H1 (cell line): Measurements from ENCODE around the gene BRD2. TPM values are rescaled to one million over a fixed set of nuclear protein-coding genes. Genes with fewer than 3 reads are reported as not detected.

Experiments used
- BACH1 ChIP-seq: IDR thresholded peaks from 2 replicates; pipeline ENCODE4 v1.6.1; 2012; ENCODE audit warnings: low read length, improper control_type of control experiment
- EP300 ChIP-seq, 2 experiments: IDR thresholded peaks; 1 replicate in 1 of 2; 2 replicates in 1 of 2; pipeline ENCODE4 v1.6.1; 2011 to 2012; ENCODE audit warnings: low read depth in 2 of 2, low read length in 2 of 2, mild to moderate bottlenecking in 2 of 2, borderline replicate concordance in 1 of 2, inconsistent platforms in 1 of 2, moderate library complexity in 1 of 2
- MAFK ChIP-seq: IDR thresholded peaks from 2 replicates; pipeline ENCODE4 v1.6.1; 2012; ENCODE audit warnings: low read depth, mild to moderate bottlenecking, improper control_type of control experiment, low read length
- POLR2A ChIP-seq, 2 experiments: IDR thresholded peaks; 1 replicate in 1 of 2; 2 replicates in 1 of 2; pipeline ENCODE4 v1.6.1; 2011; ENCODE audit warnings: low read depth in 2 of 2, low read length in 2 of 2, mild to moderate bottlenecking in 2 of 2; ENCODE audit errors: control extremely low read depth in 1 of 2
- POLR2AphosphoS5 ChIP-seq: IDR thresholded peaks from 2 replicates; pipeline ENCODE4 v1.6.1; 2011; ENCODE audit warnings: low read depth, low read length
- SIRT6 ChIP-seq: IDR thresholded peaks from one replicate; pipeline ENCODE4 v1.7.1; 2012; ENCODE audit warnings: low read length, inconsistent platforms
- SP4 ChIP-seq: IDR thresholded peaks from 2 replicates; pipeline ENCODE4 v1.6.1; 2012; ENCODE audit warnings: low read length, inconsistent platforms
- TAF1 ChIP-seq: IDR thresholded peaks from 2 replicates; pipeline ENCODE4 v1.6.1; 2011; ENCODE audit warnings: mild to moderate bottlenecking, low read depth, low read length
- TBP ChIP-seq: IDR thresholded peaks from 2 replicates; pipeline ENCODE4 v1.6.1; 2011; ENCODE audit warnings: low read depth, low read length, improper control_type of control experiment
- YY1 ChIP-seq: IDR thresholded peaks from 2 replicates; pipeline ENCODE4 v1.6.1; 2011; ENCODE audit warnings: low read depth, mild to moderate bottlenecking, low read length
- polyA plus RNA-seq, 7 experiments: library from polyadenylated mRNA; depleted of rRNA in 3 of 7; stranded (reverse) in 5 of 7; unstranded in 2 of 7; fragments of >200 nt in 5 of 7; fragments of 200-250 nt in 2 of 7; gene quantifications; 1 replicate in 5 of 7; 2 replicates in 1 of 7; 4 replicates in 1 of 7; pipeline versions ENCODE4 v1.2.1 to v1.2.3, GENCODE V29; 2011 to 2013; ENCODE audit warnings: missing spikeins in 2 of 7, mixed read lengths in 2 of 7
- total RNA-seq: library from RNA; stranded (reverse); fragmentation: NEBNext Ultra II Directional; extraction: Animal tissue kit (Norgen Biotek cat#: 25700); gene quantifications from 2 replicates; pipeline ENCODE4 v1.2.1, GENCODE V29; 2021
- TF ChIP-seq, protein P1 (sequence below): fragments of 300-600 bp; sonication (generic); IDR thresholded peaks from 2 replicates; pipeline ENCODE4 v1.7.1; 2012; ENCODE audit warnings: low read length, moderate library complexity, mild to moderate bottlenecking, inconsistent platforms; ENCODE audit not compliant: insufficient replicate concordance

The BRD2 gene
- total and polyA plus RNA-seq, 2 of the 8 experiments (the other 6 are each of a cell fraction or from before 2014, with no cell fraction given), result 132 to 185 TPM

DNA sequence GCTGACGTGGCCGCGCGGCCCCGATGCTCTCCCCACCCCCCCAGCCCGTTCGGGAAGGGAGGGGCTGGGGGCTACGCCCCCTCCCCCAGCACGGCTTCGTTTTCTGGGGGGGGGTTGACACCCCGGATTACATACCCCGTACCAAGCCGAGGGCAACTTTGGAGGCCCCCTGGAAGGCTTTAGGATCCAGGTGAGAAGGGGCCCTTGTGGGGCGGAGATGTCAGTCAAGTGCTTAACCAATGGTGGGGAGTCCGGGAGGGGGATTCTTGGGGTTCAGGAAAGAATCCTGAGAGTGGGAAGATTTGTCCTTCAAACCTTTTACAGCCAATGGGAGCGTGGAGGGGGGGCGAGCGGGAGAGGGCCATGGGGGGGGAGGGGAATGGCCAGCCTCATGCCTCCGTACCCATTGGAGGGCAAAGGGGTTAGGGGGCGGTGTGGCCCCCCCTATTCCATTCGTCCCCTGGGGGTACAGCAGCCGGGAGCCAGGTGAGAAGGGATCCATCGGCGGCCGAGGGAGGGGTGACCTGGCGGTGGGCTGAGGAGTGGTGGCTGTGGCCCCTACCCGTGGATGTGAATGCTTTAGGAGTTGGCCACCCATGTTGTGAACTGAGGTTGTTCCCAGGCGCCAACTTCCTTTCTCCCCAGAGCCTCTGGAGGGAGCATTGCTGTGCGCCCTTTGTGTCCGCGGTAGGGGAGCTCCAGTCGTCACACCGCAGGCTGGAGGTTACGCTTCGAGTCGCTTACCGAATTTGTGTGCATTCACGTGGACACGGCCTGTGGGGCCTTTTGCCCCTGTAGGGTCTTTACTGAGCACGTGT lies 682 bp downstream of the BRD2 start (continued):
- TF ChIP-seq, protein P1, sequence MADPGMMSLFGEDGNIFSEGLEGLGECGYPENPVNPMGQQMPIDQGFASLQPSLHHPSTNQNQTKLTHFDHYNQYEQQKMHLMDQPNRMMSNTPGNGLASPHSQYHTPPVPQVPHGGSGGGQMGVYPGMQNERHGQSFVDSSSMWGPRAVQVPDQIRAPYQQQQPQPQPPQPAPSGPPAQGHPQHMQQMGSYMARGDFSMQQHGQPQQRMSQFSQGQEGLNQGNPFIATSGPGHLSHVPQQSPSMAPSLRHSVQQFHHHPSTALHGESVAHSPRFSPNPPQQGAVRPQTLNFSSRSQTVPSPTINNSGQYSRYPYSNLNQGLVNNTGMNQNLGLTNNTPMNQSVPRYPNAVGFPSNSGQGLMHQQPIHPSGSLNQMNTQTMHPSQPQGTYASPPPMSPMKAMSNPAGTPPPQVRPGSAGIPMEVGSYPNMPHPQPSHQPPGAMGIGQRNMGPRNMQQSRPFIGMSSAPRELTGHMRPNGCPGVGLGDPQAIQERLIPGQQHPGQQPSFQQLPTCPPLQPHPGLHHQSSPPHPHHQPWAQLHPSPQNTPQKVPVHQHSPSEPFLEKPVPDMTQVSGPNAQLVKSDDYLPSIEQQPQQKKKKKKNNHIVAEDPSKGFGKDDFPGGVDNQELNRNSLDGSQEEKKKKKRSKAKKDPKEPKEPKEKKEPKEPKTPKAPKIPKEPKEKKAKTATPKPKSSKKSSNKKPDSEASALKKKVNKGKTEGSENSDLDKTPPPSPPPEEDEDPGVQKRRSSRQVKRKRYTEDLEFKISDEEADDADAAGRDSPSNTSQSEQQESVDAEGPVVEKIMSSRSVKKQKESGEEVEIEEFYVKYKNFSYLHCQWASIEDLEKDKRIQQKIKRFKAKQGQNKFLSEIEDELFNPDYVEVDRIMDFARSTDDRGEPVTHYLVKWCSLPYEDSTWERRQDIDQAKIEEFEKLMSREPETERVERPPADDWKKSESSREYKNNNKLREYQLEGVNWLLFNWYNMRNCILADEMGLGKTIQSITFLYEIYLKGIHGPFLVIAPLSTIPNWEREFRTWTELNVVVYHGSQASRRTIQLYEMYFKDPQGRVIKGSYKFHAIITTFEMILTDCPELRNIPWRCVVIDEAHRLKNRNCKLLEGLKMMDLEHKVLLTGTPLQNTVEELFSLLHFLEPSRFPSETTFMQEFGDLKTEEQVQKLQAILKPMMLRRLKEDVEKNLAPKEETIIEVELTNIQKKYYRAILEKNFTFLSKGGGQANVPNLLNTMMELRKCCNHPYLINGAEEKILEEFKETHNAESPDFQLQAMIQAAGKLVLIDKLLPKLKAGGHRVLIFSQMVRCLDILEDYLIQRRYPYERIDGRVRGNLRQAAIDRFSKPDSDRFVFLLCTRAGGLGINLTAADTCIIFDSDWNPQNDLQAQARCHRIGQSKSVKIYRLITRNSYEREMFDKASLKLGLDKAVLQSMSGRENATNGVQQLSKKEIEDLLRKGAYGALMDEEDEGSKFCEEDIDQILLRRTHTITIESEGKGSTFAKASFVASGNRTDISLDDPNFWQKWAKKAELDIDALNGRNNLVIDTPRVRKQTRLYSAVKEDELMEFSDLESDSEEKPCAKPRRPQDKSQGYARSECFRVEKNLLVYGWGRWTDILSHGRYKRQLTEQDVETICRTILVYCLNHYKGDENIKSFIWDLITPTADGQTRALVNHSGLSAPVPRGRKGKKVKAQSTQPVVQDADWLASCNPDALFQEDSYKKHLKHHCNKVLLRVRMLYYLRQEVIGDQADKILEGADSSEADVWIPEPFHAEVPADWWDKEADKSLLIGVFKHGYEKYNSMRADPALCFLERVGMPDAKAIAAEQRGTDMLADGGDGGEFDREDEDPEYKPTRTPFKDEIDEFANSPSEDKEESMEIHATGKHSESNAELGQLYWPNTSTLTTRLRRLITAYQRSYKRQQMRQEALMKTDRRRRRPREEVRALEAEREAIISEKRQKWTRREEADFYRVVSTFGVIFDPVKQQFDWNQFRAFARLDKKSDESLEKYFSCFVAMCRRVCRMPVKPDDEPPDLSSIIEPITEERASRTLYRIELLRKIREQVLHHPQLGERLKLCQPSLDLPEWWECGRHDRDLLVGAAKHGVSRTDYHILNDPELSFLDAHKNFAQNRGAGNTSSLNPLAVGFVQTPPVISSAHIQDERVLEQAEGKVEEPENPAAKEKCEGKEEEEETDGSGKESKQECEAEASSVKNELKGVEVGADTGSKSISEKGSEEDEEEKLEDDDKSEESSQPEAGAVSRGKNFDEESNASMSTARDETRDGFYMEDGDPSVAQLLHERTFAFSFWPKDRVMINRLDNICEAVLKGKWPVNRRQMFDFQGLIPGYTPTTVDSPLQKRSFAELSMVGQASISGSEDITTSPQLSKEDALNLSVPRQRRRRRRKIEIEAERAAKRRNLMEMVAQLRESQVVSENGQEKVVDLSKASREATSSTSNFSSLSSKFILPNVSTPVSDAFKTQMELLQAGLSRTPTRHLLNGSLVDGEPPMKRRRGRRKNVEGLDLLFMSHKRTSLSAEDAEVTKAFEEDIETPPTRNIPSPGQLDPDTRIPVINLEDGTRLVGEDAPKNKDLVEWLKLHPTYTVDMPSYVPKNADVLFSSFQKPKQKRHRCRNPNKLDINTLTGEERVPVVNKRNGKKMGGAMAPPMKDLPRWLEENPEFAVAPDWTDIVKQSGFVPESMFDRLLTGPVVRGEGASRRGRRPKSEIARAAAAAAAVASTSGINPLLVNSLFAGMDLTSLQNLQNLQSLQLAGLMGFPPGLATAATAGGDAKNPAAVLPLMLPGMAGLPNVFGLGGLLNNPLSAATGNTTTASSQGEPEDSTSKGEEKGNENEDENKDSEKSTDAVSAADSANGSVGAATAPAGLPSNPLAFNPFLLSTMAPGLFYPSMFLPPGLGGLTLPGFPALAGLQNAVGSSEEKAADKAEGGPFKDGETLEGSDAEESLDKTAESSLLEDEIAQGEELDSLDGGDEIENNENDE, result peak; percentile 20
- TF ChIP-seq SP4 (no peak; the same call in 1 of the 2 replicates), MAFK (no peak), POLR2A (IDR thresholded peaks at IDR 0.05; ENCODE audit: control extremely low read depth in 1 of 2, low read depth in 2 of 2, low read length in 2 of 2) (peak in 1 of 2 experiments; percentile 80; a peak in 2 of 3 replicates), TAF1 (peak; percentile 98), POLR2AphosphoS5 (peak; percentile 97), EP300 (IDR thresholded peaks at IDR 0.05; ENCODE audit: borderline replicate concordance in 1 of 2, low read depth in 2 of 2, low read length in 2 of 2) (peak in 1 of 2 experiments; percentile 66; a peak in 1 of 3 replicates), SIRT6 (peak; percentile 55), TBP (peak; percentile 80), BACH1 (peak; percentile 21; the same call in 1 of the 2 replicates), YY1 (0 out of 2 replicates have a peak, but pooled peaks have one; percentile 15)
